ENCODE results near the gene NAGPA.

NAGPA gene

DNA sequence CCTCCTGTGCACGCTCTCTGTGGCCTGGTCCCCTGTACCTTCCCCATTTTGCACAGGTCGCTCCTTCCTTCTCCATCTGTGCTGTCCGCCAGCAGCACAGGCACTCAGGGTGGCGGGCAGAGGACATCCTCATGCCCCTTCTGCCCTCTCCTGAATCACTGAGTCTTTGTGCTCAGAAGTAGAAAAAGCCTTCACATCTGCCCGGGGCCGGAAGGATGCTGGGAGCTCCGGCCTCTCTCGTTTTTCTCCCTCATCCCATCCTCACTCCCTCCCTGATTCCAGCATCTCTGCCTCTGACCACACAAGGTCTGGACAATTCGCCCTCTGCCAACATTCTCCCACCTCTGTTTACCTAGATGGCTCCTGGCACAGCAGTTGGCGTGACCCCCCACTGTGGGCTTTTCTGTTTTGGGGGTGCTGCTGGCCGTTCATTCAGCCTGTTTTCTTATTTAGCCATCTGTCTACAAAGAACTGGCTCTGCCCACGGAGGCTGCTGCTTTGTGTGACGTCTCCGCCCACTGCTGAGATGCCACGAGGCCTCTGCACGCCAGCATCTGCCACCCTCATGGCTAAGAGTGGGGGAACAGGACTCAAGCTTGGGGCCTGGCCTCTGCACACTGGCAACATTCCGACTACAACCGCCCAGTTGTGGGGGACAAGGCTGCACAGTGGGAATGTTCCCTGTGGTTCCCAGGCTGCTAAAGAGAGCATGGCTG lies 38.9 kb downstream of the NAGPA start:
- TF ChIP-seq SIN3A (IDR thresholded peaks at IDR 0.05; ENCODE audit: borderline replicate concordance, insufficient read depth, low read length) (no peak), TAF1 (IDR thresholded peaks at IDR 0.05; ENCODE audit: borderline replicate concordance, insufficient read depth, low read length) (no peak), POLR2AphosphoS5 (IDR thresholded peaks at IDR 0.05; ENCODE audit: low read depth, low read length) (no peak), FOXP2 (optimal IDR thresholded peaks at IDR 0.05; ENCODE audit: borderline replicate concordance, extremely low read depth, extremely low read length, insufficient read depth) (no peak)
- TF ChIP-seq, protein P1, sequence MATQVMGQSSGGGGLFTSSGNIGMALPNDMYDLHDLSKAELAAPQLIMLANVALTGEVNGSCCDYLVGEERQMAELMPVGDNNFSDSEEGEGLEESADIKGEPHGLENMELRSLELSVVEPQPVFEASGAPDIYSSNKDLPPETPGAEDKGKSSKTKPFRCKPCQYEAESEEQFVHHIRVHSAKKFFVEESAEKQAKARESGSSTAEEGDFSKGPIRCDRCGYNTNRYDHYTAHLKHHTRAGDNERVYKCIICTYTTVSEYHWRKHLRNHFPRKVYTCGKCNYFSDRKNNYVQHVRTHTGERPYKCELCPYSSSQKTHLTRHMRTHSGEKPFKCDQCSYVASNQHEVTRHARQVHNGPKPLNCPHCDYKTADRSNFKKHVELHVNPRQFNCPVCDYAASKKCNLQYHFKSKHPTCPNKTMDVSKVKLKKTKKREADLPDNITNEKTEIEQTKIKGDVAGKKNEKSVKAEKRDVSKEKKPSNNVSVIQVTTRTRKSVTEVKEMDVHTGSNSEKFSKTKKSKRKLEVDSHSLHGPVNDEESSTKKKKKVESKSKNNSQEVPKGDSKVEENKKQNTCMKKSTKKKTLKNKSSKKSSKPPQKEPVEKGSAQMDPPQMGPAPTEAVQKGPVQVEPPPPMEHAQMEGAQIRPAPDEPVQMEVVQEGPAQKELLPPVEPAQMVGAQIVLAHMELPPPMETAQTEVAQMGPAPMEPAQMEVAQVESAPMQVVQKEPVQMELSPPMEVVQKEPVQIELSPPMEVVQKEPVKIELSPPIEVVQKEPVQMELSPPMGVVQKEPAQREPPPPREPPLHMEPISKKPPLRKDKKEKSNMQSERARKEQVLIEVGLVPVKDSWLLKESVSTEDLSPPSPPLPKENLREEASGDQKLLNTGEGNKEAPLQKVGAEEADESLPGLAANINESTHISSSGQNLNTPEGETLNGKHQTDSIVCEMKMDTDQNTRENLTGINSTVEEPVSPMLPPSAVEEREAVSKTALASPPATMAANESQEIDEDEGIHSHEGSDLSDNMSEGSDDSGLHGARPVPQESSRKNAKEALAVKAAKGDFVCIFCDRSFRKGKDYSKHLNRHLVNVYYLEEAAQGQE (IDR thresholded peaks at IDR 0.05; ENCODE audit: insufficient read depth in 1 of 2, low read depth in 2 of 2, low read length in 2 of 2): no peak

DNA sequence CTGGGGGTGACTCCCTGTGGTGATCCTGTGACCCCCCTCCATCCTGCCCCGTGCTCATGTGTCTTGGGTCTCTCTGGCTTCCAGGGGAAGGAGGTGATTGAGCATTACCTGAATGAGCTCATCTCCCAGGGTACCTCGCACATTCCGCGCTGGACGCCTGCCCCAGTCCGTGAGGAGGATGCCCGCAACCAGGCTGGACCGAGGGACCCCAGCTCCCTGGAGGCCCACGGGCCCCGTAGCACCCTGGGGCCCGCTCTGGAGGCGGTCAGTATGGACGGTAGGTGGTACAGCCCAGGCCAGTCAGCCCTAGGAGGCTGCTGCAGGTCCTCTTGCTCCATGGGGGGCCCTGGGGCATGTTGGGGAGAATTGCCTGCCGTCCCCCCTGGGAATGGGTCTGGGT lies 42.0 kb downstream of the NAGPA start:
- TF ChIP-seq, protein P1 (IDR thresholded peaks at IDR 0.05; ENCODE audit: insufficient read depth in 1 of 2, low read depth in 2 of 2, low read length in 2 of 2): no peak

DNA sequence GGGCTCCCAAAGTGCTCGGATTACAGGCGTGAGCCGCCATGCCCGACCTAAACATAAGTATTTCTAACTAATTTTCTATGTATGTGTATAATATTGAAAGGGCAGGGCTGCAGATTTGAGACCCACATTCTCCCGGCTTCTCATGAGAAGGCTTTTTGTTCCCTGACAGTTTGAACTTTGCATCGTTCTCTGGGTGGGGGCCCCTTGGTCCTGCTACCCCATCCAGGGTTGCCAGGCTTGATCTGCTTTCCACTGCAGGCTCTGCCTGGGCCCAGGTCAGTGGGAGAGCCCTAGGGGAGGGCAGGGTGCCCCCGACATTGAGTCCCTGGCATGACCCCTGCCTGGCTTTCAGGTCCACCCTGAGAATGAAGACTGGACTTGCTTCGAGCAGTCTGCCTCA lies 43.3 kb downstream of the NAGPA start:
- TF ChIP-seq FOXP2 (optimal IDR thresholded peaks at IDR 0.05; ENCODE audit: borderline replicate concordance, extremely low read depth, extremely low read length, insufficient read depth) (no peak), TAF1 (IDR thresholded peaks at IDR 0.05; ENCODE audit: borderline replicate concordance, insufficient read depth, low read length) (no peak), SIN3A (IDR thresholded peaks at IDR 0.05; ENCODE audit: borderline replicate concordance, insufficient read depth, low read length) (no peak), POLR2AphosphoS5 (IDR thresholded peaks at IDR 0.05; ENCODE audit: low read depth, low read length) (no peak)
- TF ChIP-seq, protein P1 (IDR thresholded peaks at IDR 0.05; ENCODE audit: insufficient read depth in 1 of 2, low read depth in 2 of 2, low read length in 2 of 2): no peak

DNA sequence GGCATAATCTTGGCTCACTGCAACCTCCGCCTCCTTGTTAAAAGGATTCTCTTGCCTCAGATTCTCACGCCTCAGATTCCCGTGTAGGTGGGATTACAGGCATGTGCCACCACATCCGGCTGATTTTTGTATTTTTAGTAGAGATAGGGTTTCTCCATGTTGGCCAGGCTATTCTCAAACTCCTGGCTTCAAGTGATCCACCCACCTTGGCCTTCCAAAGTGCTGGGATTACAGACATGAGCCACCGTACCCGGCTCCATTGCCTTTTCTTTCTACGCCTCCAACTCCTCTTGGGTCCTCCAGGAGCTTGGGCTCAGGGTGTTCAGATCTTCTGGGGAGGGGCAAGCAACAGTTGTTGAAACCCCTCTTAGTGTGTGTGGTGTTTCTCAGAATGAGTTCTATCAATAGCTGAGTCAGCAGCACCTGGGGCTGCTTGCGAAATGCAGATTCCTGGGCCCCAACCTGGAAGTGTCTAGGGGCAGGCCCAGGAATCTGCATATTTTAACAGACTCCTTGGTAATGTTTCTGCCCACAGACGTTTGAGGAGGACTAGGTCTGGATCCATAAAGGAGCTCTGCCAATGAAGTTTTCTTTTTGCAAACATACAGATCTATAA lies 44.2 kb downstream of the NAGPA start:
- TF ChIP-seq SIN3A (IDR thresholded peaks at IDR 0.05; ENCODE audit: borderline replicate concordance, insufficient read depth, low read length) (no peak), TAF1 (IDR thresholded peaks at IDR 0.05; ENCODE audit: borderline replicate concordance, insufficient read depth, low read length) (no peak), FOXP2 (optimal IDR thresholded peaks at IDR 0.05; ENCODE audit: borderline replicate concordance, extremely low read depth, extremely low read length, insufficient read depth) (no peak), POLR2AphosphoS5 (IDR thresholded peaks at IDR 0.05; ENCODE audit: low read depth, low read length) (no peak)
- TF ChIP-seq, protein P1 (IDR thresholded peaks at IDR 0.05; ENCODE audit: insufficient read depth in 1 of 2, low read depth in 2 of 2, low read length in 2 of 2): no peak
